Endothelial cell of umbilical vein (primary cell): ENCODE data around the gene TAOK2. TPM values are rescaled to one million over a fixed set of nuclear protein-coding genes. Genes with fewer than 3 reads are reported as not detected.

Experiments used
- BruUV-seq: library from RNA; stranded (reverse); fragments of 400-500 nt; replicated peaks from 2 replicates; lab custom pipeline; 2021; lab: Mats Ljungman, UMichigan
- CTCF ChIA-PET: fragments of 300-600, 350-600 bp; sonication (Branson Sonifier 250); formaldehyde crosslinking; loops from one replicate; lab custom pipeline; 2021; ENCODE audit warnings: antibody characterized with exemption, inconsistent platforms; lab: Charles Lee
- POLR2A ChIA-PET: fragments of 300-600, 350-600 bp; sonication (Branson Sonifier 250); formaldehyde crosslinking; loops from one replicate; lab custom pipeline; 2021; ENCODE audit warnings: antibody characterized with exemption, inconsistent platforms; lab: Charles Lee
- DNase-seq: peaks from one replicate; pipeline ENCODE4 v3.0.0-alpha.2; 2011; ENCODE audit warnings: low read depth, low spot score
- FAIRE-seq: peaks from 2 replicates; lab custom pipeline; 2011; peaks lifted over from hg19 to GRCh38; lab: Jason Lieb, UNC
- H2AFZ ChIP-seq: 2 replicates; pipeline ENCODE4 v1.6.0; 2012; ENCODE audit warnings: low read depth, low read length, control low read depth, inconsistent platforms
- H3K27ac ChIP-seq: 2 replicates; pipeline ENCODE4 v1.5.1; 2011; ENCODE audit warnings: low read depth, mild to moderate bottlenecking, control low read depth, low read length, moderate library complexity; ENCODE audit not compliant: insufficient read depth
- H3K27me3 ChIP-seq, 2 experiments: 2 replicates each; pipeline versions ENCODE4 v1.6.0 to v1.6.1; 2011; ENCODE audit warnings: low read length in 2 of 2, mixed read lengths in 1 of 2; ENCODE audit not compliant: control insufficient read depth in 2 of 2, insufficient read depth in 2 of 2
- H3K36me3 ChIP-seq, 2 experiments: 2 replicates in 1 of 2; 3 replicates in 1 of 2; pipeline ENCODE4 v1.5.1; 2011; ENCODE audit warnings: low read length in 2 of 2, mild to moderate bottlenecking in 1 of 2, moderate library complexity in 1 of 2; ENCODE audit not compliant: control insufficient read depth in 2 of 2, insufficient read depth in 2 of 2; ENCODE audit errors: extremely low read depth in 1 of 2
- H3K4me1 ChIP-seq: 3 replicates; pipeline ENCODE4 v1.5.1; 2011; ENCODE audit warnings: mild to moderate bottlenecking, low read length; ENCODE audit not compliant: control insufficient read depth, insufficient read depth; ENCODE audit errors: extremely low read depth
- H3K4me2 ChIP-seq: 2 replicates; pipeline ENCODE4 v1.6.1; 2011; ENCODE audit warnings: low read length, control low read depth, mixed read lengths; ENCODE audit not compliant: insufficient read depth
- H3K4me3 ChIP-seq, 3 experiments: fragments of 200-600 bp in 1 of 3; sonication (generic), shearing (Covaris generic) in 1 of 3; replicated peaks in 1 of 3; 2 replicates each; pipeline ENCODE4 v1.5.1; 2011 to 2016; ENCODE audit warnings: control low read depth in 3 of 3, low read length in 3 of 3, mild to moderate bottlenecking in 2 of 3, inconsistent platforms in 1 of 3, low read depth in 1 of 3, moderate library complexity in 1 of 3; ENCODE audit not compliant: insufficient read depth in 1 of 3
- H3K79me2 ChIP-seq: 2 replicates; pipeline ENCODE4 v1.6.0; 2012; ENCODE audit warnings: low read length, inconsistent platforms; ENCODE audit not compliant: control insufficient read depth, insufficient read depth
- H3K9ac ChIP-seq: replicated peaks from 2 replicates; pipeline ENCODE3; 2011; ENCODE audit warnings: low read length, control low read depth; ENCODE audit not compliant: insufficient read depth; ENCODE audit errors: extremely low read depth
- H3K9me1 ChIP-seq: replicated peaks from 3 replicates; pipeline ENCODE4 v1.6.0; 2011; ENCODE audit warnings: mild to moderate bottlenecking, low read length; ENCODE audit not compliant: control insufficient read depth, insufficient read depth; ENCODE audit errors: extremely low read depth
- H3K9me3 ChIP-seq: replicated peaks from 2 replicates; pipeline ENCODE4 v1.5.1; 2012; ENCODE audit warnings: low read length, inconsistent platforms; ENCODE audit not compliant: control insufficient read depth, insufficient read depth
- H4K20me1 ChIP-seq: replicated peaks from 2 replicates; pipeline ENCODE3; 2011; ENCODE audit warnings: mild to moderate bottlenecking, low read length; ENCODE audit not compliant: control insufficient read depth, insufficient read depth; ENCODE audit errors: extremely low read depth
- EZH2 ChIP-seq: IDR thresholded peaks from 2 replicates; pipeline ENCODE4 v1.6.1; 2012; ENCODE audit warnings: borderline replicate concordance, low read depth, mild to moderate bottlenecking, moderate library complexity, low read length, inconsistent platforms; ENCODE audit not compliant: severe bottlenecking
- FOS ChIP-seq: IDR thresholded peaks from 2 replicates; pipeline ENCODE4 v1.6.1; 2011; ENCODE audit warnings: mild to moderate bottlenecking, low read length, moderate library complexity, borderline replicate concordance; ENCODE audit not compliant: insufficient read depth
- GATA2 ChIP-seq: IDR thresholded peaks from 2 replicates; pipeline ENCODE4 v1.7.0; 2011; ENCODE audit warnings: low read depth, mild to moderate bottlenecking, moderate library complexity, mixed read lengths, low read length; ENCODE audit not compliant: insufficient read length, insufficient read depth
- JUN ChIP-seq: IDR thresholded peaks from 2 replicates; pipeline ENCODE4 v1.6.1; 2011; ENCODE audit warnings: borderline replicate concordance, low read depth; ENCODE audit not compliant: insufficient read length, insufficient read depth
- MAX ChIP-seq: IDR thresholded peaks from 2 replicates; pipeline ENCODE4 v1.6.1; 2011; ENCODE audit not compliant: insufficient read depth, insufficient read length
- MYC ChIP-seq: IDR thresholded peaks from one replicate; pipeline ENCODE4 v1.6.1; 2011; ENCODE audit warnings: mild to moderate bottlenecking, low read depth, low read length
- POLR2A ChIP-seq: IDR thresholded peaks from 2 replicates; pipeline ENCODE4 v1.6.1; 2012; ENCODE audit warnings: low read depth, mild to moderate bottlenecking, control low read depth, low read length
- POLR2AphosphoS5 ChIP-seq: IDR thresholded peaks from 2 replicates; pipeline ENCODE4 v1.6.1; 2012; ENCODE audit warnings: low read depth, mild to moderate bottlenecking, control low read depth, low read length, moderate library complexity; ENCODE audit not compliant: insufficient read depth
- dilution Hi-C: fragments of 300-500 bp; cut with MboI; formaldehyde crosslinking; loops from one replicate; pipeline ENCODE4 v1.15.0; 2019; ENCODE audit warnings: low sequenced_read_pairs; ENCODE audit not compliant: extremely low pct_ligation_motif_present
- intact Hi-C: fragments of 100-400 bp; cut with micrococcal nuclease; formaldehyde crosslinking; loops from one replicate; pipeline ENCODE4 v1.10.0; 2022
- polyA plus RNA-seq, 4 experiments: library from polyadenylated mRNA; depleted of rRNA in 3 of 4; stranded (reverse) in 3 of 4; unstranded in 1 of 4; fragments of >200 nt; gene quantifications; 2 replicates each; pipeline versions ENCODE4 v1.2.1 to v1.2.3, GENCODE V29; 2011 to 2012; ENCODE audit warnings: missing spikeins in 1 of 4
- total RNA-seq: library from RNA; stranded (reverse); gene quantifications from 2 replicates; pipeline ENCODE4 v1.2.3, GENCODE V29; 2021
- TF ChIP-seq, protein P1 (sequence below), 2 donors: IDR thresholded peaks; 1 replicate in 1 of 2; 2 replicates in 1 of 2; pipeline ENCODE4 v1.5.1; 2011; ENCODE audit warnings: low read length in 2 of 2, mild to moderate bottlenecking in 2 of 2, moderate library complexity in 2 of 2, control low read depth in 1 of 2, inconsistent platforms in 1 of 2, low read depth in 1 of 2; ENCODE audit not compliant: insufficient read depth in 1 of 2; ENCODE audit errors: extremely low read depth in 1 of 2

TAOK2 gene
- total and polyA plus RNA-seq, 2 donors (not counting 3 experiments of a cell fraction or from before 2014, with no cell fraction given), result 52.8 to 114 TPM

DNA sequence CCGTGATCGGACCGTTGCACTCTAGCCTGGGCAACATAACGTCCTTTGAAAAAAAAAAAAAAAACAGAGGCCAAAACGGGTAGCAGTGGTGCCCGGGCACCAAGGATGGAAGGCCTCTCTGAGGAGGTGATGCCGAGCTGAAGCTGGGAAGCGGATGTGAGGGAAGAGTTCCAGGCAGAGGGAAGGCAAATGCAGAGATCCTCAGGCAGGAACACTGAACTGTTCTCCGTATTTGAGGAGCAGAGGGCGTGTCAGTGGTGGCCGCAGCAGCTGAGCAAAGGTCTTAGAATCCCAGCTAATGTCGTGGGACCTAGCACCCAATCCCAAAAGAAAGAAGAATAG, 47.0 kb upstream of the TAOK2 start:
- H3K79me2 ChIP-seq, result peaks cover 10% of the 10 kb centered on the region
- FAIRE-seq (no peak), DNase-seq (no peak)
- H3K4me3 ChIP-seq, result peak overlapping the region; percentile 6 to 78 (median 35)
- no peaks in the 10 kb centered on the region for H3K27me3 ChIP-seq
- peak overlapping the region; percentile 74 for H2AFZ ChIP-seq
- peaks cover 15% of the 10 kb centered on the region for H3K4me1 ChIP-seq
- intact Hi-C loops, result loop anchor here (1.0 to 5.0 kb wide), 2 partner anchors 47 to 104 kb away; partner anchors contain the start of genes MVP and TAOK2
- H4K20me1 ChIP-seq, result no peaks in the 10 kb centered on the region
- H3K4me2 ChIP-seq, result peak overlapping the region; percentile 77
- dilution Hi-C loops, result no loop called here
- H3K9me1 ChIP-seq, result no peaks in the 10 kb centered on the region
- peaks cover 3 to 5% of the 10 kb centered on the region in 2 experiments for H3K36me3 ChIP-seq
- TF ChIP-seq POLR2A (no peak), EZH2 (no peak), MAX (no peak), FOS (no peak), GATA2 (no peak), MYC (no peak), POLR2AphosphoS5 (no peak), JUN (no peak)
- TF ChIP-seq, protein P1, sequence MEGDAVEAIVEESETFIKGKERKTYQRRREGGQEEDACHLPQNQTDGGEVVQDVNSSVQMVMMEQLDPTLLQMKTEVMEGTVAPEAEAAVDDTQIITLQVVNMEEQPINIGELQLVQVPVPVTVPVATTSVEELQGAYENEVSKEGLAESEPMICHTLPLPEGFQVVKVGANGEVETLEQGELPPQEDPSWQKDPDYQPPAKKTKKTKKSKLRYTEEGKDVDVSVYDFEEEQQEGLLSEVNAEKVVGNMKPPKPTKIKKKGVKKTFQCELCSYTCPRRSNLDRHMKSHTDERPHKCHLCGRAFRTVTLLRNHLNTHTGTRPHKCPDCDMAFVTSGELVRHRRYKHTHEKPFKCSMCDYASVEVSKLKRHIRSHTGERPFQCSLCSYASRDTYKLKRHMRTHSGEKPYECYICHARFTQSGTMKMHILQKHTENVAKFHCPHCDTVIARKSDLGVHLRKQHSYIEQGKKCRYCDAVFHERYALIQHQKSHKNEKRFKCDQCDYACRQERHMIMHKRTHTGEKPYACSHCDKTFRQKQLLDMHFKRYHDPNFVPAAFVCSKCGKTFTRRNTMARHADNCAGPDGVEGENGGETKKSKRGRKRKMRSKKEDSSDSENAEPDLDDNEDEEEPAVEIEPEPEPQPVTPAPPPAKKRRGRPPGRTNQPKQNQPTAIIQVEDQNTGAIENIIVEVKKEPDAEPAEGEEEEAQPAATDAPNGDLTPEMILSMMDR (IDR thresholded peaks at IDR 0.05; ENCODE audit: extremely low read depth in 1 of 2, insufficient read depth in 1 of 2, low read depth in 1 of 2, low read length in 2 of 2), result no peak
- no peaks in the 10 kb centered on the region for H3K9me3 ChIP-seq
- POLR2A ChIA-PET, result interaction anchor here (0.9 to 1.3 kb wide), 2 partner anchors 14 to 26 kb away, joined by 3 read pairs; no protein-coding TSS in a partner anchor
- peak overlapping the region; percentile 19 for H3K27ac ChIP-seq
- no TSS peak for BruUV-seq
- H3K9ac ChIP-seq, result peak overlapping the region; percentile 72
- CTCF ChIA-PET, result interaction anchor here (0.6 to 2.5 kb wide), 14 partner anchors 8 to 227 kb away, joined by 3 to 11 read pairs (median 4); partner anchors contain the start of genes ASPHD1, TAOK2 and TMEM219
